Stomach (tissue), 4 donors: ENCODE data around the gene NCAM1.

Source experiments
- EP300 ChIP-seq: sonication (generic); formaldehyde crosslinking; IDR thresholded peaks from one replicate; pipeline ENCODE4 v1.6.1; 2017; ENCODE audit warnings: antibody characterized with exemption
- POLR2A ChIP-seq, 4 donors: fragments of 450-650 bp; IDR thresholded peaks; one replicate each; pipeline ENCODE4 v1.6.1; 2016; ENCODE audit warnings: antibody characterized with exemption in 4 of 4, control low read depth in 2 of 4, mild to moderate bottlenecking in 1 of 4, moderate library complexity in 1 of 4
- POLR2AphosphoS5 ChIP-seq, 3 donors: sonication (generic); formaldehyde crosslinking; IDR thresholded peaks; one replicate each; pipeline ENCODE4 v1.6.1; 2016; ENCODE audit warnings: antibody characterized with exemption in 3 of 3
- TF ChIP-seq, protein P1 (sequence below), 7 experiments: fragments of 450-650 bp in 4 of 7; fragments of 200-600 bp in 3 of 7; sonication (generic) in 3 of 7; IDR thresholded peaks; one replicate each; pipeline ENCODE4 v1.5.1; 2016 to 2019; ENCODE audit warnings: antibody characterized with exemption in 7 of 7, control low read depth in 2 of 7, mild to moderate bottlenecking in 1 of 7

DNA sequence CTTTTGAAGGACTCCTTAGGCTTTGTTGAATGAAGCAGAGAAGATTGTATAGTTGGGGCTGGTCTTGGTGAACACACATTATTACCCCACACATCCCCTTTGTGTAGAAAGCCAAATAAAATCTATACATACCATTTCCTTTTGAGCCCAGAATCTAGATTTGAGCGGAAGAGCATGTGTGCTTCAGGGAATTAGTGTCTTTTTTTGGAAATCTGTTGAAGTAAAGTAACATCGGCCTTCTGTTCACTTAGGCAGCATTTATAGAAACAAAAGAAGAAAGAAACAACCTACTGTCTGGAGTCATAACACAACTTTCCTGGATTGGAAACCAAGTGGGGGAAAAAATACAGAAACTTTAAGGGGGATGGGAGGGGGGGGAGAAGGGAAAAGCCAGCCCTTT, 315.2 kb downstream of the NCAM1 start:
- TF ChIP-seq POLR2A (IDR thresholded peaks at IDR 0.05) (no peak), POLR2AphosphoS5 (IDR thresholded peaks at IDR 0.05) (no peak), EP300 (no peak)
- TF ChIP-seq, protein P1, sequence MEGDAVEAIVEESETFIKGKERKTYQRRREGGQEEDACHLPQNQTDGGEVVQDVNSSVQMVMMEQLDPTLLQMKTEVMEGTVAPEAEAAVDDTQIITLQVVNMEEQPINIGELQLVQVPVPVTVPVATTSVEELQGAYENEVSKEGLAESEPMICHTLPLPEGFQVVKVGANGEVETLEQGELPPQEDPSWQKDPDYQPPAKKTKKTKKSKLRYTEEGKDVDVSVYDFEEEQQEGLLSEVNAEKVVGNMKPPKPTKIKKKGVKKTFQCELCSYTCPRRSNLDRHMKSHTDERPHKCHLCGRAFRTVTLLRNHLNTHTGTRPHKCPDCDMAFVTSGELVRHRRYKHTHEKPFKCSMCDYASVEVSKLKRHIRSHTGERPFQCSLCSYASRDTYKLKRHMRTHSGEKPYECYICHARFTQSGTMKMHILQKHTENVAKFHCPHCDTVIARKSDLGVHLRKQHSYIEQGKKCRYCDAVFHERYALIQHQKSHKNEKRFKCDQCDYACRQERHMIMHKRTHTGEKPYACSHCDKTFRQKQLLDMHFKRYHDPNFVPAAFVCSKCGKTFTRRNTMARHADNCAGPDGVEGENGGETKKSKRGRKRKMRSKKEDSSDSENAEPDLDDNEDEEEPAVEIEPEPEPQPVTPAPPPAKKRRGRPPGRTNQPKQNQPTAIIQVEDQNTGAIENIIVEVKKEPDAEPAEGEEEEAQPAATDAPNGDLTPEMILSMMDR (IDR thresholded peaks at IDR 0.05) = no peak
